Mammary epithelial cell (primary cell): Measurements from ENCODE around the gene GORASP1.

ENCODE experiments used
- CTCF ChIP-seq, 2 donors: IDR thresholded peaks in 1 of 2; conservative IDR thresholded peaks in 1 of 2; 2 replicates each; pipeline ENCODE4 v1.5.1; 2011 to 2012; ENCODE audit warnings: inconsistent platforms in 2 of 2, low read length in 2 of 2, mild to moderate bottlenecking in 2 of 2, control low read depth in 1 of 2, low read depth in 1 of 2; ENCODE audit not compliant: insufficient read depth in 1 of 2; ENCODE audit errors: extremely low read depth in 1 of 2
- EZH2 ChIP-seq: IDR thresholded peaks from 2 replicates; pipeline ENCODE4 v1.6.1; 2012; ENCODE audit warnings: low read length, inconsistent platforms, borderline replicate concordance

GRCh38 chr3:39139442-39139841 lies 32.0 kb upstream of the GORASP1 start:
- TF ChIP-seq CTCF (conservative IDR thresholded peaks at IDR 0.05 in 1 of 2, IDR thresholded peaks at IDR 0.05 in 1 of 2; ENCODE audit: extremely low read depth in 1 of 2, insufficient read depth in 1 of 2, low read depth in 1 of 2, low read length in 2 of 2): no peak
- TF ChIP-seq EZH2: no peak
